Measurements from ENCODE around the gene MAPK6.
"Not testable (repeated sequence)": the region's sequence is repeated elsewhere in the genome, so short reads cannot be mapped to it uniquely, and the experiment has no call there.

The MAPK6 gene

DNA sequence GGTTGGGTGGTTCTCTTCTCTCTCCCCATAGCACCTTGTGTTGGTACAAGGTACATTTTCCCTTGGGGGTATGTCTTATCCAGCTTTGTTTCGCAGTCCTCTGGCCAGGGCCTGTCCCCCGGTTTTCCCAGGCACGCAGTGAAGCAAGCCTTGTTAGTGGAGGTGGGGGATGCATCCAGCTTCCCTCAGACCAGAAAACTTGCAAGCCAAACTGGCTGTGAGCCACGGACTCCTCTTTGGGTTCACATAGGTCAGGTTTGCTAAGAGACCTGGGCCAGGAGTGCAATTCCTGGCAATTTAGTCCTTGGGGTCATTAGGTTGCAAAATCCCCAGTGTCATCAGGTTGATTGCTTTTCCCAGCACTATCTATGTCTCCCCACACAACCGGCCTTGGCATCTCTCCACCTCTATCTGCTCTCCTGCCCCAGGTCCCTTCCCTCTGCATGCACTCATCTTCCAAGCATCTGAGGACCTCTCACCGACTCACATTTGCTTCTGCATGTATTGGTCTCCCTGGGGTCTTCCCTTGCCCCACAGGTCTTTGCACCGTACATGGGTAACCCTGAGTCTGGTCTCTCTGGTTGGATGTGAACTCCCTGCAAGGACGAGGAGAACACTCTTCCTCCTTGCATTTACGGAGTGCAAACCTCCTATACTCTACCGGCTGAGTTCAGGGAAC is 59.3 kb downstream of the MAPK6 start:
- H3K4me3 Mint-ChIP-seq, result no peak overlapping the region
- no peaks in the 10 kb centered on the region for H3K9me3 Mint-ChIP-seq (ENCODE audit: low read depth)
- peaks cover 9% of the 10 kb centered on the region for H3K4me1 Mint-ChIP-seq (ENCODE audit: low read depth)
- H3K27ac Mint-ChIP-seq, result no peak overlapping the region
- H3K27me3 Mint-ChIP-seq, result no peaks in the 10 kb centered on the region
- no peaks in the 10 kb centered on the region for H3K36me3 Mint-ChIP-seq

GRCh38 chr15:52078876-52079700 is 60.1 kb downstream of the MAPK6 start:
- peaks cover 9% of the 10 kb centered on the region for H3K4me1 Mint-ChIP-seq (ENCODE audit: low read depth)
- no peak overlapping the region for H3K4me3 Mint-ChIP-seq
- no peaks in the 10 kb centered on the region for H3K36me3 Mint-ChIP-seq
- no peak overlapping the region for H3K27ac Mint-ChIP-seq
- H3K27me3 Mint-ChIP-seq, result no peaks in the 10 kb centered on the region
- no peaks in the 10 kb centered on the region for H3K9me3 Mint-ChIP-seq (ENCODE audit: low read depth)

DNA sequence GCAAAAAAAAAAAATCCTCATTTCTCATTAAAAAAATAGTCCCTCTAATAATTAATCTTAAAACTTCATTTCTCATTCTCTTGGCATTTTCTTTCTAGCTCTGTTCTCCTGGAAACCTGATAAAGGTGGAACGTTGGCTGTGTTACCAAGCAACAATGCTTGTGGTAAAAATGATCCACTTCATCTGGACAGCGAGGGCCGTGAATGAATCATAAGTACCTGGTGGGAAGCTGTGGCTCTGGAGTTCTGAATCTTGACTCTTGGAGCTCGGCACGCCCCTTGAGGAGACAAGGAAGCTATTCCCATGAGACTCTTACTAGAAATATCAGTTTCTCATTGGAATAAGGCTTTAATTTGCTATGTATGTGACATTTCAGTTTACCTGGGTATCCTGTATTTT is 61.0 kb downstream of the MAPK6 start:
- no peak overlapping the region for H3K27ac Mint-ChIP-seq
- H3K27me3 Mint-ChIP-seq, result no peaks in the 10 kb centered on the region
- no peak overlapping the region for H3K4me3 Mint-ChIP-seq
- H3K4me1 Mint-ChIP-seq (ENCODE audit: low read depth), result peaks cover 9% of the 10 kb centered on the region
- no peaks in the 10 kb centered on the region for H3K9me3 Mint-ChIP-seq (ENCODE audit: low read depth)
- no peaks in the 10 kb centered on the region for H3K36me3 Mint-ChIP-seq

DNA sequence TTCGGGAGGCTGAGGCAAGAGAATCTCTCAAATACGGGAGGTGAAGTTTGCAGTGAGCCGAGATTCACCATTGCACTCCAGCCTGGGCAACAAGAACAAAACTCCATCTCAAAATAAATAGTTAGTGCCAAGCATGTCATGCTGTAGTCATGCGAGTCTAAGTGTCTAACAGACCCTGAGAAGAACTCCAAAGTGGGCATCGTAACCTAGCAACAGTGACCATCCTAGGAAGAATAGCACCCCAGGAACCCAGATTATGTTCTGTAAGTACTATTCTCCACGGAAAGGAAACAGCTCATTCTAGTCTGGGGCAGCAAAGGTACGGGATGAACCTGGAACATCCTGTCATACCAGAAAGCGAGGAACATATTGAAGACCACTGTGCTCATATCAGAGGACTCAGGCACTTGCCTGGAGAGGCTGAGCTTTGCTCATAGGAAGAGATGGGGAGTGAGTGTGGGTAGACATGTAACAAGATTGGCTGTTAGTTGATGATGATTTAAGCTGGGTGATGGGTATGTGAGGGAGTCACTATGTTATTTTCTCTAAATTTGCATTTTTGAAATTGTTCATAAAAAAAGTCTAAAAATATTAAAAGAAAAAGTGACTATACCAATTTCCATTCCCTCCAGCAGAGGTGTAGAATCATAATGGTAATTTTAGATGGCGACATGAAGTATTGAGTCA is 61.8 kb downstream of the MAPK6 start:
- no peaks in the 10 kb centered on the region for H3K9me3 Mint-ChIP-seq (ENCODE audit: low read depth)
- no peaks in the 10 kb centered on the region for H3K36me3 Mint-ChIP-seq

GRCh38 chr15:52082197-52083036 is 63.4 kb downstream of the MAPK6 start:
- H3K27ac Mint-ChIP-seq, result no peak overlapping the region
- H3K4me3 Mint-ChIP-seq, result no peak overlapping the region

More for the DNA sequence above, 61.8 kb downstream of the MAPK6 start:
- Mint-ChIP-seq H3K4me1 (ENCODE audit: low read depth) (peaks cover 9% of the 10 kb centered on the region), H3K27me3 (no peaks in the 10 kb centered on the region), H3K27ac (no peak overlapping the region), H3K4me3 (no peak overlapping the region)

DNA sequence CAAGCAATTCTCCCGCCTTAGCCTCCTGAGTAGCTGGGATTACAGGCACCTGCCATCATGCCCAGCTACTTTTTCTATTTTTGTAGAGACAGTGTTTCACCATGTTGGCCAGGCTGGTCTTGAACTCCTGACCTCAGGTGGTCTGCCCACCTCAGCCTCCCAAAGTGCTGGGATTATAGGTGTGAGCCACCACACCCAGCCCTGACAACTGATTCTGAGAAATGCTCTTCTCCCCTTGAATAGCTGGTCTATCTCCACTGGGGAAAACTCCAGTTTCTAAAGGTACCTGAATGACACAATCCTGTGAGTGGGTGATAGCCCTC is 64.0 kb downstream of the MAPK6 start:
- H3K27me3 Mint-ChIP-seq, H3K36me3 Mint-ChIP-seq: not testable (repeated sequence)

More at GRCh38 chr15:52082197-52083036, 63.4 kb downstream of the MAPK6 start:
- Mint-ChIP-seq H3K4me1 (ENCODE audit: low read depth) (peaks cover 9% of the 10 kb centered on the region), H3K9me3 (ENCODE audit: low read depth) (no peaks in the 10 kb centered on the region), H3K27me3 (no peaks in the 10 kb centered on the region), H3K36me3 (no peaks in the 10 kb centered on the region)

DNA sequence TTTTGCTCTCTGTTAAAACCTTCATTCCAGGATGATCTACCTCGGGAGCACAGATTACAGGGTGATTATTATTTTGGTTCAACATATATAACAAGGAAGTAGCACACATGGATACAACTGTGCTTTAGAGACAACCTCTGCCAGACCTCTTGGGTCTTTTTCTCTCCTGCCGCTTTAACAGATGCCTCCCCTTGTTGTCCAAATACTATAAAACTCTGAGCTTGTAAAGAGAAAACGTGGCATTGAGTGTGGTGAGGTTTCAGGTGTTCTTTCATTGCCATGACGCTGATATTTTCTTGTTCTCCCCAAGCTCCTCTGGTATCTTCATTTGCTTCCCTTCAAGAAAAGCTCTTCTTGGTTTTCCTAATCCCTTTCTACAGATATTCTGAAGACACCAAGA is 64.6 kb downstream of the MAPK6 start:
- H3K4me3 Mint-ChIP-seq, result no peak overlapping the region
- H3K36me3 Mint-ChIP-seq, result no peaks in the 10 kb centered on the region
- H3K27ac Mint-ChIP-seq, result no peak overlapping the region
- no peaks in the 10 kb centered on the region for H3K27me3 Mint-ChIP-seq
- peaks cover 9% of the 10 kb centered on the region for H3K4me1 Mint-ChIP-seq (ENCODE audit: low read depth)
- H3K9me3 Mint-ChIP-seq (ENCODE audit: low read depth), result no peaks in the 10 kb centered on the region

More for the DNA sequence above, 64.0 kb downstream of the MAPK6 start:
- not testable (repeated sequence) for H3K4me1 Mint-ChIP-seq (ENCODE audit: low read depth); H3K4me3 Mint-ChIP-seq; H3K27ac Mint-ChIP-seq; H3K9me3 Mint-ChIP-seq (ENCODE audit: low read depth)

DNA sequence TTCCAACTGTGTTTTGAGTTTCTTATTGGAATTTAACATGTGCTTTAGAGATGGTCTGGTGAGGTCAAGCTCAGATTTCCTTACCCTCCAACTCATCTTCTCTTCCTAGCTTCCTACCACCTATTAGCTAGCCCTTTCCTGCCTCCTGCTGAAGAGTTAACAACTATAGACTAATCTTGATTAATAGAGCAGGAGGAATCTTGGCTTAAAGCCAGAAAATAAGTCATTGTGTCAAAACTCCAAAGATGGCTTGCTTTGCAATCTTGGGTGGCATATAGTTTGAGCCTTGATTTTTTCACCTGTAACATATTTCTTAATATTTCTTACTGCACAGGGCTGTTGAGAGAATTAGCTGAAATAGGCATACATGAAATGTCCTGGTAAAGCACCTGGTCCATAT is 66.3 kb downstream of the MAPK6 start:
- Mint-ChIP-seq H3K4me3 (no peak overlapping the region), H3K4me1 (ENCODE audit: low read depth) (peaks cover 7% of the 10 kb centered on the region), H3K36me3 (peaks cover 1% of the 10 kb centered on the region), H3K27ac (no peak overlapping the region), H3K9me3 (ENCODE audit: low read depth) (peaks cover 5% of the 10 kb centered on the region), H3K27me3 (no peaks in the 10 kb centered on the region)

DNA sequence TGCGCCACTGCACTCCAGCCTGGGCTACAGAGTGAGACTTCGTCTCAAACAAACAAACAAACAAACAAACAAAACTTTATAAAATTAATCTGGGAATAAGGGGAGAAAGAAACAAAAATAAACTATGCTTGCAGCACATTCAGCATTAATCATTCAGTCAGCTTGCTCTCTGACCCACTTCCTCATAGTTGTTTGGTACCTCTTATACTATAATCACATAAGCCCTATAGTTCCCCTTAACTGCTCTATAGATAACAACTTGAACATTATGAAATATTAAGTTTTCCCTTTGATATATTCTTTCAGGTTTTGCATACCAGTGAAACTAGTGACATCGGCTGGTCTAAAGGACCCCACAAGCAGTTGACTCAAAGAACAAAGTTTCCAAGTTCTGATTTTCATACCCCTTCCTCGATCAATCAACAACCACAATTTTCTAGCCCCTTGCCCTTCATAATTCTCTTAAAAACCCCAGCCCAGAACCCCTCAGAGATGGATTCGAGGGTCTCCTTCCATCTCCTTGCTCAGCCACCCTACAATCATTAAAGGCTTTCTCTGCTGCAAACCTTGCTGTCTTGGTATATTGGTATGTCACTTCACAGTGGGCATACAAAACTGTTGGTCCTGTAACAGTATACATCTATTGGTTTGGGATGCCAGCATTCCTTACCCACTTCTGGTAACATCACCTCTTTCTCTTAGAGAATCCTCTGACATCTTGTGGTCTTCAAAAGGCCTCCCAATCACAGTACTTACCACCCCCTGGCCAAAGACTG is 67.2 kb downstream of the MAPK6 start:
- Mint-ChIP-seq H3K9me3 (ENCODE audit: low read depth) (peaks cover 5% of the 10 kb centered on the region), H3K4me3 (no peak overlapping the region), H3K27me3 (no peaks in the 10 kb centered on the region), H3K27ac (no peak overlapping the region), H3K36me3 (peaks cover 2% of the 10 kb centered on the region), H3K4me1 (ENCODE audit: low read depth) (peaks cover 7% of the 10 kb centered on the region)

DNA sequence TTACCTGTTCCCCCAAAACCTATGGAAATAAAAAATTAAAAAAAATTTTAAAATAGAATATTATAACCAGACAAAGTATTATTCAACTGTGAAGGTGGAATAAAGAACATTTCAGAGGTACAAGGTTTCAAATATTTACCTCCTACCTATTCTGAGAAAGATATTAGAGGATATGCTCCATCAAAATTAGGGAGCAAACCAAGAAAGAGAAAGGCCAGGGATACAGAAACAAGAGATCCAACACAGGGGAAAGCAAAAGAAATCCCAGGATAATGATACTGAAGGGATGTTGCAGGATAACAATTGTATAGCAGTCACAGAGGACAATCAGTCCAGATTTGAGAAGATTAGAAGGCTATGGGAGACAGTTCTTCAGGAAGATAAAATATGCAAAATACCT is 71.2 kb downstream of the MAPK6 start:
- no peak overlapping the region for H3K27ac Mint-ChIP-seq
- H3K4me3 Mint-ChIP-seq, result no peak overlapping the region
- H3K27me3 Mint-ChIP-seq, result no peaks in the 10 kb centered on the region
- H3K9me3 Mint-ChIP-seq (ENCODE audit: low read depth), result peaks cover 5% of the 10 kb centered on the region
- no peaks in the 10 kb centered on the region for H3K4me1 Mint-ChIP-seq (ENCODE audit: low read depth)
- H3K36me3 Mint-ChIP-seq, result peaks cover 2% of the 10 kb centered on the region

- Mint-ChIP-seq H3K27ac (no peak overlapping the region), H3K4me1 (ENCODE audit: low read depth) (no peaks in the 10 kb centered on the region), H3K36me3 (peaks cover 2% of the 10 kb centered on the region), H3K4me3 (no peak overlapping the region), H3K27me3 (no peaks in the 10 kb centered on the region), H3K9me3 (ENCODE audit: low read depth) (peaks cover 5% of the 10 kb centered on the region)
Measured at GRCh38 chr15:52093167-52093538, 74.1 kb downstream of the MAPK6 start.

- Mint-ChIP-seq H3K27ac (no peak overlapping the region), H3K4me1 (ENCODE audit: low read depth) (no peaks in the 10 kb centered on the region), H3K36me3 (peaks cover 2% of the 10 kb centered on the region), H3K27me3 (no peaks in the 10 kb centered on the region), H3K9me3 (ENCODE audit: low read depth) (peaks cover 5% of the 10 kb centered on the region), H3K4me3 (no peak overlapping the region)
Measured at GRCh38 chr15:52093539-52094510, 74.8 kb downstream of the MAPK6 start.

- Mint-ChIP-seq H3K4me1 (ENCODE audit: low read depth) (no peaks in the 10 kb centered on the region), H3K9me3 (ENCODE audit: low read depth) (no peaks in the 10 kb centered on the region), H3K27me3 (no peaks in the 10 kb centered on the region), H3K27ac (no peak overlapping the region), H3K36me3 (peaks cover 2% of the 10 kb centered on the region), H3K4me3 (no peak overlapping the region)
Measured at GRCh38 chr15:52094811-52095584, 76.0 kb downstream of the MAPK6 start.
